A673 (cell line): ENCODE data around the gene DNAH8.
A peak's percentile ranks its signal among the peaks of the same experiment; 100 is the strongest.

Experiments used
- CTCF ChIP-seq: fragments of 300-800, 200-600 bp; sonication (generic); conservative IDR thresholded peaks from 2 replicates; pipeline ENCODE4 v1.5.1; 2017; ENCODE audit warnings: low read depth, mild to moderate bottlenecking, antibody characterized with exemption, low read length, moderate library complexity, mixed read lengths
- EZH2 ChIP-seq: fragments of 200-600 bp; sonication (generic); IDR thresholded peaks from 2 replicates; pipeline ENCODE4 v1.6.1; 2017; ENCODE audit warnings: borderline replicate concordance, low read depth, mild to moderate bottlenecking, mixed read lengths, antibody characterized with exemption, low read length; ENCODE audit not compliant: poor library complexity, severe bottlenecking

- TF ChIP-seq CTCF (peak; percentile 59), EZH2 (no peak)
Measured at GRCh38 chr6:38773338-38773737, 58.2 kb downstream of the DNAH8 start.
